ENCODE results near the gene PLA1A.
"Not testable (repeated sequence)": the region's sequence is repeated elsewhere in the genome, so short reads cannot be mapped to it uniquely, and the experiment has no call there.

PLA1A gene

GRCh38 chr3:119592861-119593260 is 4.8 kb upstream of the PLA1A start:
- no peak overlapping the region for H3K27ac Mint-ChIP-seq
- no peak overlapping the region for H3K4me3 Mint-ChIP-seq
- H3K36me3 Mint-ChIP-seq: no peaks in the 10 kb centered on the region
- no peak for ATAC-seq
- peaks cover 26% of the 10 kb centered on the region for H3K4me1 Mint-ChIP-seq
- no peaks in the 10 kb centered on the region for H3K9me3 Mint-ChIP-seq
- DNase-seq (ENCODE audit: low spot score in 2 of 2): no peak

- Mint-ChIP-seq H3K9me3 (no peaks in the 10 kb centered on the region), H3K27ac (no peak overlapping the region), H3K36me3 (no peaks in the 10 kb centered on the region), H3K4me3 (no peak overlapping the region), H3K4me1 (peaks cover 24% of the 10 kb centered on the region)
- ATAC-seq: no peak
- no peak for DNase-seq (ENCODE audit: low spot score in 2 of 2)
Observed at GRCh38 chr3:119594066-119594465, 3.6 kb upstream of the PLA1A start.

GRCh38 chr3:119594929-119595328 is 2.8 kb upstream of the PLA1A start:
- not testable (repeated sequence) for H3K4me3 Mint-ChIP-seq; ATAC-seq; H3K27ac Mint-ChIP-seq; DNase-seq (ENCODE audit: low spot score in 2 of 2); H3K36me3 Mint-ChIP-seq; H3K9me3 Mint-ChIP-seq
- peaks cover 26% of the 10 kb centered on the region for H3K4me1 Mint-ChIP-seq

- H3K9me3 Mint-ChIP-seq: no peaks in the 10 kb centered on the region
- H3K4me1 Mint-ChIP-seq: peaks cover 32% of the 10 kb centered on the region
- no peak overlapping the region for H3K4me3 Mint-ChIP-seq
- ATAC-seq (peak; percentile 38), DNase-seq (ENCODE audit: low spot score in 2 of 2) (no peak)
- H3K36me3 Mint-ChIP-seq: no peaks in the 10 kb centered on the region
- no peak overlapping the region for H3K27ac Mint-ChIP-seq
Observed at GRCh38 chr3:119595639-119596334, 1.9 kb upstream of the PLA1A start.

GRCh38 chr3:119596398-119596797 is 1.3 kb upstream of the PLA1A start:
- ATAC-seq: no peak

GRCh38 chr3:119598410-119599098 is 869 bp downstream of the PLA1A start:
- DNase-seq (ENCODE audit: low spot score in 2 of 2) (no peak), ATAC-seq (peak; percentile 70)
- Mint-ChIP-seq H3K9me3 (no peaks in the 10 kb centered on the region), H3K36me3 (no peaks in the 10 kb centered on the region), H3K27ac (peak overlapping the region; percentile 39), H3K4me1 (peaks cover 33% of the 10 kb centered on the region), H3K4me3 (peak overlapping the region; percentile 1)

More at GRCh38 chr3:119596398-119596797, 1.3 kb upstream of the PLA1A start:
- Mint-ChIP-seq H3K27ac (no peak overlapping the region), H3K4me3 (no peak overlapping the region), H3K9me3 (no peaks in the 10 kb centered on the region), H3K36me3 (no peaks in the 10 kb centered on the region), H3K4me1 (peaks cover 33% of the 10 kb centered on the region)
- DNase-seq (ENCODE audit: low spot score in 2 of 2): no peak

GRCh38 chr3:119599558-119600174 is 2.0 kb downstream of the PLA1A start:
- H3K36me3 Mint-ChIP-seq: no peaks in the 10 kb centered on the region
- H3K27ac Mint-ChIP-seq: peak overlapping the region; percentile 4
- DNase-seq (ENCODE audit: low spot score in 2 of 2) (no peak), ATAC-seq (no peak)
- peaks cover 33% of the 10 kb centered on the region for H3K4me1 Mint-ChIP-seq
- no peak overlapping the region for H3K4me3 Mint-ChIP-seq
- no peaks in the 10 kb centered on the region for H3K9me3 Mint-ChIP-seq

GRCh38 chr3:119600732-119601131 is 3.0 kb downstream of the PLA1A start:
- Mint-ChIP-seq H3K4me3 (no peak overlapping the region), H3K4me1 (peaks cover 37% of the 10 kb centered on the region), H3K36me3 (no peaks in the 10 kb centered on the region), H3K9me3 (no peaks in the 10 kb centered on the region), H3K27ac (no peak overlapping the region)
- ATAC-seq: peak; percentile 76
- no peak for DNase-seq (ENCODE audit: low spot score in 2 of 2)

GRCh38 chr3:119601154-119601553 is 3.5 kb downstream of the PLA1A start:
- ATAC-seq: peak; percentile 74
- Mint-ChIP-seq H3K27ac (no peak overlapping the region), H3K9me3 (no peaks in the 10 kb centered on the region), H3K36me3 (no peaks in the 10 kb centered on the region), H3K4me1 (peaks cover 33% of the 10 kb centered on the region), H3K4me3 (no peak overlapping the region)
- no peak for DNase-seq (ENCODE audit: low spot score in 2 of 2)

GRCh38 chr3:119602676-119603075 is 5.0 kb downstream of the PLA1A start:
- Mint-ChIP-seq H3K4me1 (peaks cover 29% of the 10 kb centered on the region), H3K4me3 (no peak overlapping the region), H3K9me3 (no peaks in the 10 kb centered on the region), H3K36me3 (no peaks in the 10 kb centered on the region), H3K27ac (no peak overlapping the region)
- DNase-seq (ENCODE audit: low spot score in 2 of 2): no peak
- ATAC-seq: no peak

GRCh38 chr3:119604878-119605277 is 7.2 kb downstream of the PLA1A start:
- no peaks in the 10 kb centered on the region for H3K36me3 Mint-ChIP-seq
- DNase-seq (ENCODE audit: low spot score in 2 of 2) (no peak), ATAC-seq (peak; percentile 81)
- H3K27ac Mint-ChIP-seq: no peak overlapping the region
- H3K4me3 Mint-ChIP-seq: no peak overlapping the region
- peaks cover 13% of the 10 kb centered on the region for H3K4me1 Mint-ChIP-seq
- no peaks in the 10 kb centered on the region for H3K9me3 Mint-ChIP-seq

GRCh38 chr3:119608405-119609000 is 10.8 kb downstream of the PLA1A start:
- no peaks in the 10 kb centered on the region for H3K36me3 Mint-ChIP-seq
- no peaks in the 10 kb centered on the region for H3K9me3 Mint-ChIP-seq
- no peak for ATAC-seq
- peaks cover 6% of the 10 kb centered on the region for H3K4me1 Mint-ChIP-seq
- H3K4me3 Mint-ChIP-seq: no peak overlapping the region
- no peak for DNase-seq (ENCODE audit: low spot score in 2 of 2)
- H3K27ac Mint-ChIP-seq: no peak overlapping the region

- Mint-ChIP-seq H3K36me3 (no peaks in the 10 kb centered on the region), H3K27ac (no peak overlapping the region), H3K9me3 (no peaks in the 10 kb centered on the region), H3K4me1 (peaks cover 6% of the 10 kb centered on the region), H3K4me3 (no peak overlapping the region)
- ATAC-seq (no peak), DNase-seq (ENCODE audit: low spot score in 2 of 2) (no peak)
Observed at GRCh38 chr3:119609301-119609700, 11.6 kb downstream of the PLA1A start.

GRCh38 chr3:119611664-119612063 is 14.0 kb downstream of the PLA1A start:
- Mint-ChIP-seq H3K4me1 (no peaks in the 10 kb centered on the region), H3K27ac (no peak overlapping the region), H3K9me3 (no peaks in the 10 kb centered on the region), H3K36me3 (no peaks in the 10 kb centered on the region), H3K4me3 (no peak overlapping the region)
- ATAC-seq: no peak
- no peak for DNase-seq (ENCODE audit: low spot score in 2 of 2)

GRCh38 chr3:119613201-119613600 is 15.5 kb downstream of the PLA1A start:
- Mint-ChIP-seq H3K4me3 (no peak overlapping the region), H3K9me3 (no peaks in the 10 kb centered on the region), H3K36me3 (no peaks in the 10 kb centered on the region), H3K27ac (no peak overlapping the region), H3K4me1 (no peaks in the 10 kb centered on the region)
- ATAC-seq: no peak
- DNase-seq (ENCODE audit: low spot score in 2 of 2): no peak

Data from stimulated activated effector memory CD8-positive, alpha-beta T cell treated with anti-CD3 and anti-CD28 coated beads, Interleukin-12 subunit alpha, Interleukin-12 subunit beta, amount 100 ng/mL, for 72 hours (primary cell).